SIG-M5 (cell line): ENCODE results near the gene VEGFA.

Source experiments
- DNase-seq: peaks from one replicate; lab custom pipeline; 2025; lab: John Stamatoyannopoulos, UW

The VEGFA gene

GRCh38 chr6:43738877-43739641, 31.0 kb upstream of the VEGFA start:
- no peak for DNase-seq

- DNase-seq = no peak
Observed at GRCh38 chr6:43739642-43740091, 30.3 kb upstream of the VEGFA start.

GRCh38 chr6:43740321-43740960, 29.6 kb upstream of the VEGFA start:
- DNase-seq = no peak

GRCh38 chr6:43740961-43741764, 28.8 kb upstream of the VEGFA start:
- no peak for DNase-seq

GRCh38 chr6:43741829-43742228, 28.2 kb upstream of the VEGFA start:
- no peak for DNase-seq

- DNase-seq = no peak
Observed at GRCh38 chr6:43742285-43742684, 27.7 kb upstream of the VEGFA start.

GRCh38 chr6:43742931-43743632, 26.9 kb upstream of the VEGFA start:
- no peak for DNase-seq

- DNase-seq = no peak
Observed at GRCh38 chr6:43743682-43744381, 26.2 kb upstream of the VEGFA start.

GRCh38 chr6:43744491-43744890, 25.5 kb upstream of the VEGFA start:
- DNase-seq = no peak

GRCh38 chr6:43744931-43745727, 24.9 kb upstream of the VEGFA start:
- DNase-seq = no peak

- no peak for DNase-seq
Observed at GRCh38 chr6:43746071-43746470, 23.9 kb upstream of the VEGFA start.

- DNase-seq = no peak
Observed at GRCh38 chr6:43746613-43747102, 23.4 kb upstream of the VEGFA start.

GRCh38 chr6:43747784-43748183, 22.2 kb upstream of the VEGFA start:
- DNase-seq = no peak

- DNase-seq = no peak
Observed at GRCh38 chr6:43748765-43749164, 21.2 kb upstream of the VEGFA start.

GRCh38 chr6:43749461-43749860, 20.6 kb upstream of the VEGFA start:
- no peak for DNase-seq

- no peak for DNase-seq
Observed at GRCh38 chr6:43750622-43751021, 19.4 kb upstream of the VEGFA start.

GRCh38 chr6:43753570-43754183, 16.3 kb upstream of the VEGFA start:
- no peak for DNase-seq

- DNase-seq = no peak
Observed at GRCh38 chr6:43757966-43758616, 11.9 kb upstream of the VEGFA start.

- DNase-seq = no peak
Observed at GRCh38 chr6:43758617-43759050, 11.4 kb upstream of the VEGFA start.
